H54 (cell line): ENCODE results near the gene HSFX2.
"Not testable (repeated sequence)": the region's sequence is repeated elsewhere in the genome, so short reads cannot be mapped to it uniquely, and the experiment has no call there.

Experiments
- DNase-seq: peaks from one replicate; pipeline ENCODE4 v3.0.0; 2011; ENCODE audit warnings: low spot score, mixed read lengths; ENCODE audit not compliant: insufficient read length
- FAIRE-seq: peaks from 3 replicates; lab custom pipeline; 2011; peaks lifted over from hg19 to GRCh38; lab: Jason Lieb, UNC
- POLR2A ChIP-seq: IDR thresholded peaks from 2 replicates; pipeline ENCODE4 v1.6.1; 2011; ENCODE audit warnings: low read depth, mild to moderate bottlenecking, low read length

Gene HSFX2

GRCh38 chrX:149618871-149619270, 23.8 kb upstream of the HSFX2 start:
- no peak for FAIRE-seq
- no peak for TF ChIP-seq POLR2A

GRCh38 chrX:149611623-149612175, 16.6 kb upstream of the HSFX2 start:
- DNase-seq (no peak), FAIRE-seq (no peak)
- no peak for TF ChIP-seq POLR2A

More at GRCh38 chrX:149618871-149619270, 23.8 kb upstream of the HSFX2 start:
- DNase-seq: no peak

GRCh38 chrX:149610511-149610910, 15.4 kb upstream of the HSFX2 start:
- DNase-seq: no peak
- no peak for FAIRE-seq
- no peak for TF ChIP-seq POLR2A

DNA sequence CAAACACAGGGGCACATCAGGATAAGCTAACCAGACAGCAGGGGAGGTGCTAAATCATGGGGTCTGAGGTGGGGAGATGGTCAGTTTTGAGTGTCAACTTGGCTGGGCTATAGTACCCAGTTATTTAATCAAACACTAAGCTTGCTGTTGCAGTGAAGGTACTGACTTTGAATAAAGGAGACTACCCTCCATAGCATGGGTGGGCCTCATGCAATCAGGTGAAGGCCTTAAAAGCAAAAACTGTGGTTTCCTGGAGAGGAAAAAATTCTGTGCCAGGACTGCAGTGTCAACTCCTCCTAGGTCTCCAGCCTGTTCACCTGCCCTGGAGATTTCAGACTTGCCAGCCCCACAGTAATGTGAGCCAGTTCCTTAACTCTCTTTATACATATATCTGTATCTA, 12.6 kb upstream of the HSFX2 start:
- FAIRE-seq (no peak), DNase-seq (no peak)
- TF ChIP-seq POLR2A: no peak

GRCh38 chrX:149605248-149605885, 10.3 kb upstream of the HSFX2 start:
- not testable (repeated sequence) for FAIRE-seq

GRCh38 chrX:149598603-149599002, 3.5 kb upstream of the HSFX2 start:
- FAIRE-seq, DNase-seq: not testable (repeated sequence)

More at GRCh38 chrX:149605248-149605885, 10.3 kb upstream of the HSFX2 start:
- DNase-seq: not testable (repeated sequence)

- FAIRE-seq, DNase-seq: not testable (repeated sequence)
Measured at GRCh38 chrX:149595943-149596342, 829 bp upstream of the HSFX2 start.

GRCh38 chrX:149590993-149591392, 4.1 kb downstream of the HSFX2 start:
- FAIRE-seq, DNase-seq: not testable (repeated sequence)

GRCh38 chrX:149587359-149587758, 7.8 kb downstream of the HSFX2 start, which contains the start of gene MAGEA9B:
MAGEA9B (minus strand) TSS chrX:149587459; CDS start chrX:149583179, 4,280 bp downstream.
- FAIRE-seq, DNase-seq: not testable (repeated sequence)

DNA sequence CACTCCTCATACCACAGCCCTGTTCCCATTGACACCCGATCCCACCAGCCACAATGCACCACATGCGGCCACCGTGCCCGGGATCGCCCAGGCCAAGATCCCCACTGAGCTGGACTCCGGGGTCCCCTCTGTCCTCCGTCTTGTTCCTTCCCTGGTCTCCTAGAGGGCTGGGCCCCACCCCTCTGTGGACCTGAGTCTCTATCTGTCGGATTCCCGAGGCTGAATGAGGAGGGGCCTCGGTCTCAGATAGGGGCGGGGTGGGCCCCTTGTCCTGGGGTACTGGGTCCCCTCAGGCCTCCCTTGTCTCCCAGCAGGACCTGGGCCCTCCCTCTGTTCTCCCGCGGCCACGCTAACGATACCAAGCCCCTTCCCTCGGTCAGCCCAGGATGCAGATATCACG, 9.5 kb downstream of the HSFX2 start:
- DNase-seq, FAIRE-seq: not testable (repeated sequence)

GRCh38 chrX:149573456-149573855, 21.7 kb downstream of the HSFX2 start:
- FAIRE-seq, DNase-seq: not testable (repeated sequence)

- TF ChIP-seq POLR2A: no peak
- FAIRE-seq: no peak
Measured at GRCh38 chrX:149572743-149573142, 22.4 kb downstream of the HSFX2 start.

GRCh38 chrX:149571770-149572169, 23.3 kb downstream of the HSFX2 start:
- FAIRE-seq: no peak
- DNase-seq: no peak
- no peak for TF ChIP-seq POLR2A

More at GRCh38 chrX:149572743-149573142, 22.4 kb downstream of the HSFX2 start:
- DNase-seq: no peak

GRCh38 chrX:149570668-149571067, 24.4 kb downstream of the HSFX2 start:
- no peak for DNase-seq
- no peak for TF ChIP-seq POLR2A
- FAIRE-seq: no peak

- DNase-seq (no peak), FAIRE-seq (no peak)
- TF ChIP-seq POLR2A: no peak
Measured at GRCh38 chrX:149569770-149570169, 25.3 kb downstream of the HSFX2 start.
